GM12801 (cell line): ENCODE measurements around the gene GRAMD2B.

Experiments used
- TF ChIP-seq, protein P1 (sequence below): IDR thresholded peaks from one replicate; pipeline ENCODE4 v1.5.1; 2011; ENCODE audit warnings: control low read depth; ENCODE audit not compliant: insufficient read length; ENCODE audit errors: extremely low read depth

The GRAMD2B gene

DNA sequence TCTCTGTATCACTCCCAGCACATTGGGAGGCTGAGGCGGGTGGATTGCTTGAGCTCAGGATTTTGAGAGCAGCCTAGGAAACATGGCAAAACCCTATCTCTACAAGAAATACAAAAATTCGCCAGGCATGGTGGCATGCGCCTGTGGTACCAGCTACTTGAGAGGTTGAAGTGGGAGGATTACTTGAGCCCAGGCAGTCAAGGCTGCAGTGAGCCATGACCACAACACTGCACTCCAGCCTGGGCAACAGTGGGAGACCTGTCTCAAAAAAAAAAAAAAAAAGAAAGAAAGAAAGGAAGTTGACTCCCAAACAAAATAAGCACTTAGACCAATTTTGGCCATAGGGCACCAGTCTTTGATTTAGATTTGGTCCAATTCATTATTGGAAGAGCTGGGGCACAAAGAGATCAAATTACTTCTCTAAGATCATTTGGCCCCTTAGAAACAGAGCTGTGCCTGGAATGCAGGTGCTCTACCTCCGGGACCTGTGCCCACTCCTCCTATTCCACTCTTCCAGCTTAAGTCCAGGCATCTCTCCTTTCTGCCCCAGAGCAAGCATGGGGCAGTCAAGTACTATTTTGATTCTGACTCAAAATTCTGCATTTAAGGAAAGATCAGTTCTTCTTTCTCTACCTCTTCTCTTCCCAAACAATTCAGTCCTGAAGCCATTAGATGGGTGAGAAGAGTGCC lies 112.8 kb downstream of the GRAMD2B start:
- TF ChIP-seq, protein P1, sequence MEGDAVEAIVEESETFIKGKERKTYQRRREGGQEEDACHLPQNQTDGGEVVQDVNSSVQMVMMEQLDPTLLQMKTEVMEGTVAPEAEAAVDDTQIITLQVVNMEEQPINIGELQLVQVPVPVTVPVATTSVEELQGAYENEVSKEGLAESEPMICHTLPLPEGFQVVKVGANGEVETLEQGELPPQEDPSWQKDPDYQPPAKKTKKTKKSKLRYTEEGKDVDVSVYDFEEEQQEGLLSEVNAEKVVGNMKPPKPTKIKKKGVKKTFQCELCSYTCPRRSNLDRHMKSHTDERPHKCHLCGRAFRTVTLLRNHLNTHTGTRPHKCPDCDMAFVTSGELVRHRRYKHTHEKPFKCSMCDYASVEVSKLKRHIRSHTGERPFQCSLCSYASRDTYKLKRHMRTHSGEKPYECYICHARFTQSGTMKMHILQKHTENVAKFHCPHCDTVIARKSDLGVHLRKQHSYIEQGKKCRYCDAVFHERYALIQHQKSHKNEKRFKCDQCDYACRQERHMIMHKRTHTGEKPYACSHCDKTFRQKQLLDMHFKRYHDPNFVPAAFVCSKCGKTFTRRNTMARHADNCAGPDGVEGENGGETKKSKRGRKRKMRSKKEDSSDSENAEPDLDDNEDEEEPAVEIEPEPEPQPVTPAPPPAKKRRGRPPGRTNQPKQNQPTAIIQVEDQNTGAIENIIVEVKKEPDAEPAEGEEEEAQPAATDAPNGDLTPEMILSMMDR, result no peak

DNA sequence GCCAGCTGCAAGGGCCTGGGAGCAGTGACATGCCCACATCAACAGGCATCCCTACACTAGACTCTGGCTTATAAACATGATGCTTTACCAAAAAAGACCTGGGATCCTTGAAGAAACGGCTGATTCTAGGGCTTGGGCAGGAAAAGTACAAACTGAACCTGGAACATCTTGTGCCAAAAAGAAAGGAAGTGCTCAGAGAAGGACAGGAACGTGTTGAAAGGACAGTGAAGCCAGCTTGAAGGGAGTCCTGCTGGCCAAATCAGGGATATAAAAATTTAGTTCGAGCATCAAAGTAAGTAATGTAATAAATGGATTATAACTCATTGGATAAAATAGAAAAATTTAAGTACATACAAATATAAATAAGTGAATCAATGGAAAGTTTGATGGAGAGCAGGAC lies 113.7 kb downstream of the GRAMD2B start:
- TF ChIP-seq, protein P1, result no peak

DNA sequence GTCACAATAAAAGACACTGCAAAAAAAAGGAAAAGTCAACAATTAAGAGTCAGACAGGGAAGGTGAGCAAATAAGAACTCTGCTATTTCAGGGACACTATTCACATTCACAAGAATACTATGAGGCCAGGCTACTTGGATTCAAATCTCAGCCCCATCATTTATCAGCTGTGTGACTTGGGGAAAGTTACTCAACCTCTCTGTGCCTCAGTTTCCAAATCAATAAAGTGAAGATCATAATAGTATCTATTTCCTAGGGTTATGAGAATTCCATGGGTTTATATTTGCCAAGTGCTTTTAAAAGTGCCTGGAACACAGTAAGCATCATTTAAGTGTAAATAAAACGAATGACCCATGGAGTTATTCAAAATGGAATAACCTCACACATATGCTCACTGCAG lies 115.4 kb downstream of the GRAMD2B start:
- TF ChIP-seq, protein P1, result no peak

DNA sequence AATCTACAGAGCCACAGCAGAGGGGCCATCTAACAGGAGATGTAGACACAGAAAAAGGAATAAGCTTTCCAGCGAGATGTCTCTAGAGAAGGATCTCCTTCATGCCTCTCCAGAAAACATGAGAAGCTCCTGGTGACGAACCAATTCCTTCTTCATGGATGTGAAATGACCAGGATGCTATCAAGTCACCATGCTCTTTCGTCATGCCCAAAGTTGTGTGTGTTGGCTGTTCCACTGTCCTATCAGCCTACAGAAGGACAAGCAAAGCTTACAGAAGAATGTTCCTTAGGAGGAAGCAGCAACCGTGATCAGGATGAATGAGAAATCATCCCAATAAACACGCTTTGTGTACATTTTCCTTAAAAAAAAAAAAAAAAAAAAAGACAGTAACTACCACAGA lies 117.4 kb downstream of the GRAMD2B start:
- TF ChIP-seq, protein P1, result no peak

DNA sequence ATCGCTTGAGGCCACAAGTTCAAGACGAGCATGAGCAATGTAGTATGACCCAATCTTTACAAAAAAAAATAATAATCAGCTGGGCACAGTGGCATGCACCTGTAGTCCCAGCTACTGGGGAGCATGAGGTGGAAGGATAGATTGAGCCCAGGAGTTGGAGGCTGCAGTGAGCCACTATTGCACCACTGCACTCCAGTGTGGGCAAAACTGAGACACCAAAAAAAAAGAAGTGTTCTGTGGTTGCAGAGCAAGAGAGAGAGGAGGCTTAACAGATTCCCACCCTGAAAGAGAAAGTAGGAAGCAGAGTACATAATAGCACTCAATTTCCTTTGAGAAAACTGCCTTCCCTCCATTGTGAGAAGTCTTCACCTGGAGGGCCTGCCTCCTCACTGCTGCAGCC lies 119.2 kb downstream of the GRAMD2B start:
- TF ChIP-seq, protein P1, result no peak

DNA sequence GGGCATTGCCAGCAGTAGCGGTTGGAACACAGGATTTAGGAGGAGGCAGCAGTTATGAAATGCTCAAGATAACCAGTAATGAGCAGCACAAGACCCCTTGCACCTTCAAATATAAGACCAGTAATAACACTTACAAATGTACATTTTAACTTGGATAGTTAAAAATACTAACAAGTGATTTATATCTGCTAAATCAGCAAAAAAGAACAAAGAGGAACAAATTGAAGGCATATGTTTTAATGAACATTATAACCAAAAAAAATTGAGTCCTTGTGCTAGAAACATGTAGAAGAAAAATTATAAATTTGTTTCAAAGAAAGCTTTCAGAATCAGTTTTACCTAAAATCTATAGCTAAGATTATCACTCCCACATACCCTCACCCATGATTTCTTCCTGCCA lies 119.8 kb downstream of the GRAMD2B start:
- TF ChIP-seq, protein P1, result no peak

DNA sequence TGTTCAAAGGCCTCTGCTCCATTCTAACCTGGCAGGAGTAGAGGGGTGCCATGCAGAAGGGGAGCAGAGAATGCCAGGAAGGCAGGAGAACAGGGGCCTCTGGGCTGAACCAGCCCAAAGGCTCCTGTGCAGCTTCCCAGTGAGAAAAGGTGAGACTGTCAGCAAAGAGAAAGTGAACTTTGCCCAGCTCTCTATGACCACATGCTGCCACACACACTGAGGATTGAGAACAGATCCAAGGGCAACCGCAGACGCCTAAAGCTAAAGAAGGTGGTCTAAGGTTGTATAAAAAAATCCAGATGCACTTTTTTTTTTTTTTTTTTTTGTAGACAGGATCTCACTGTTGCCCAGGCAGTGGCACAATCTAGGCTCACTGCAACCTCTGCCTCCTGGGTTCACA lies 120.5 kb downstream of the GRAMD2B start:
- TF ChIP-seq, protein P1, result no peak
